WTC11 (cell line): ENCODE results near the gene FAM110A. TPM values are rescaled to one million over a fixed set of nuclear protein-coding genes. Genes with fewer than 3 reads are reported as not detected.

Experiments
- total RNA-seq: library from RNA; stranded (reverse); gene quantifications from 3 replicates; pipeline ENCODE4 v1.2.3, GENCODE V29; 2021

FAM110A gene
- total RNA-seq, 1 experiment from 2014 or later, result 18.8 TPM

Other genes starting within 250 kb of the FAM110A start
- 3.8 to 5.8 TPM (median 4.6 TPM) in 3 replicates for gene TCF15, start 223.4 kb upstream of the FAM110A start, total RNA-seq
- gene SRXN1, start 180.5 kb upstream of the FAM110A start, total RNA-seq, result 23.0 to 25.7 TPM (median 24.5 TPM) in 3 replicates
- gene SCRT2, start 157.9 kb upstream of the FAM110A start, total RNA-seq, result 0.14 to 0.20 TPM (median 0.16 TPM) in 3 replicates
- 6.9 to 7.7 TPM (median 7.3 TPM) in 3 replicates for gene SLC52A3, start 65.2 kb upstream of the FAM110A start, total RNA-seq
- gene ANGPT4, start 82.6 kb downstream of the FAM110A start, total RNA-seq, result 0.20 to 0.32 TPM (median 0.25 TPM) in 3 replicates
- gene RSPO4, start 168.6 kb downstream of the FAM110A start, total RNA-seq, result 4.5 to 9.0 TPM (median 8.5 TPM) in 3 replicates